IMR-90 (cell line): Measurements from ENCODE around the gene RYR1. TPM values are rescaled to one million over a fixed set of nuclear protein-coding genes. Genes with fewer than 3 reads are reported as not detected.

Experiments used
- polyA plus RNA-seq, 3 experiments: library from polyadenylated mRNA; depleted of rRNA; stranded (reverse); fragments of >200 nt; gene quantifications; 2 replicates each; pipeline ENCODE4 v1.2.3, GENCODE V29; 2012; ENCODE audit warnings: low replicate concordance in 1 of 3
- total RNA-seq: library from RNA; depleted of rRNA; stranded (reverse); fragments of >200 nt; gene quantifications from 2 replicates; pipeline ENCODE4 v1.2.3, GENCODE V29; 2012; rRNA removed

The RYR1 gene
- total and polyA plus RNA-seq, 2 of the 4 experiments (the other 2 are of a cell fraction) = not detected

Other genes starting within 250 kb of the RYR1 start
- 3.2 and 4.2 TPM in 2 replicates for gene DPF1, start 209.5 kb upstream of the RYR1 start, total RNA-seq
- gene DPF1, start 209.5 kb upstream of the RYR1 start, polyA plus RNA-seq (2012; rRNA removed) = 5.5 and 6.3 TPM in 2 replicates
- not detected in 2 replicates for gene PPP1R14A, start 177.3 kb upstream of the RYR1 start, total RNA-seq
- gene PPP1R14A, start 177.3 kb upstream of the RYR1 start, polyA plus RNA-seq (2012; rRNA removed) = 0.84 and 2.0 TPM in 2 replicates
- gene SPINT2, start 169.1 kb upstream of the RYR1 start, total RNA-seq = 0.28 and 0.54 TPM in 2 replicates
- gene SPINT2, start 169.1 kb upstream of the RYR1 start, polyA plus RNA-seq (2012; rRNA removed) = 1.2 and 2.2 TPM in 2 replicates
- 1.4 TPM in 1 of 2 replicates, not detected in the other for gene C19orf33, start 129.4 kb upstream of the RYR1 start, total RNA-seq
- 0.80 and 0.96 TPM in 2 replicates for gene C19orf33, start 129.4 kb upstream of the RYR1 start, polyA plus RNA-seq (2012; rRNA removed)
- 72.2 and 78.9 TPM in 2 replicates for gene YIF1B, start 117.7 kb upstream of the RYR1 start, total RNA-seq
- 162 and 165 TPM in 2 replicates for gene YIF1B, start 117.7 kb upstream of the RYR1 start, polyA plus RNA-seq (2012; rRNA removed)
- 2.7 and 2.8 TPM in 2 replicates for gene KCNK6, start 113.8 kb upstream of the RYR1 start, total RNA-seq
- gene KCNK6, start 113.8 kb upstream of the RYR1 start, polyA plus RNA-seq (2012; rRNA removed) = 3.9 and 4.5 TPM in 2 replicates
- 0.18 TPM in 1 of 2 replicates, not detected in the other for gene CATSPERG, start 97.9 kb upstream of the RYR1 start, total RNA-seq
- gene CATSPERG, start 97.9 kb upstream of the RYR1 start, polyA plus RNA-seq (2012; rRNA removed) = 0.16 and 0.34 TPM in 2 replicates
- 502 and 644 TPM in 2 replicates for gene PSMD8, start 59.1 kb upstream of the RYR1 start, total RNA-seq
- gene PSMD8, start 59.1 kb upstream of the RYR1 start, polyA plus RNA-seq (2012; rRNA removed) = 475 and 538 TPM in 2 replicates
- gene GGN, start 45.7 kb upstream of the RYR1 start, total RNA-seq = under 0.01 TPM in 1 of 2 replicates, not detected in the other
- gene GGN, start 45.7 kb upstream of the RYR1 start, polyA plus RNA-seq (2012; rRNA removed) = 0.65 and 0.99 TPM in 2 replicates
- 0.56 and 0.90 TPM in 2 replicates for gene SPRED3, start 45.0 kb upstream of the RYR1 start, total RNA-seq
- 6.3 and 7.9 TPM in 2 replicates for gene SPRED3, start 45.0 kb upstream of the RYR1 start, polyA plus RNA-seq (2012; rRNA removed)
- 3.6 and 4.2 TPM in 2 replicates for gene FAM98C, start 30.6 kb upstream of the RYR1 start, total RNA-seq
- 17.9 and 20.8 TPM in 2 replicates for gene FAM98C, start 30.6 kb upstream of the RYR1 start, polyA plus RNA-seq (2012; rRNA removed)
- gene RASGRP4, start 7.5 kb upstream of the RYR1 start, total RNA-seq = not detected in 2 replicates
- gene RASGRP4, start 7.5 kb upstream of the RYR1 start, polyA plus RNA-seq (2012; rRNA removed) = not detected in 2 replicates
- gene MAP4K1, start 184.3 kb downstream of the RYR1 start, total RNA-seq = not detected in 2 replicates
- 0.16 and 0.22 TPM in 2 replicates for gene MAP4K1, start 184.3 kb downstream of the RYR1 start, polyA plus RNA-seq (2012; rRNA removed)
- 965 and 1,137 TPM in 2 replicates for gene EIF3K, start 185.5 kb downstream of the RYR1 start, total RNA-seq
- gene EIF3K, start 185.5 kb downstream of the RYR1 start, polyA plus RNA-seq (2012; rRNA removed) = 524 and 575 TPM in 2 replicates
- 614 and 659 TPM in 2 replicates for gene ACTN4, start 214.0 kb downstream of the RYR1 start, total RNA-seq
- 497 and 541 TPM in 2 replicates for gene ACTN4, start 214.0 kb downstream of the RYR1 start, polyA plus RNA-seq (2012; rRNA removed)